ENCODE data around the gene SV2C. TPM values are rescaled to one million over a fixed set of nuclear protein-coding genes. Genes with fewer than 3 reads are reported as not detected.
"Not testable (repeated sequence)": the region's sequence is repeated elsewhere in the genome, so short reads cannot be mapped to it uniquely, and the experiment has no call there.

The SV2C gene, protein sequence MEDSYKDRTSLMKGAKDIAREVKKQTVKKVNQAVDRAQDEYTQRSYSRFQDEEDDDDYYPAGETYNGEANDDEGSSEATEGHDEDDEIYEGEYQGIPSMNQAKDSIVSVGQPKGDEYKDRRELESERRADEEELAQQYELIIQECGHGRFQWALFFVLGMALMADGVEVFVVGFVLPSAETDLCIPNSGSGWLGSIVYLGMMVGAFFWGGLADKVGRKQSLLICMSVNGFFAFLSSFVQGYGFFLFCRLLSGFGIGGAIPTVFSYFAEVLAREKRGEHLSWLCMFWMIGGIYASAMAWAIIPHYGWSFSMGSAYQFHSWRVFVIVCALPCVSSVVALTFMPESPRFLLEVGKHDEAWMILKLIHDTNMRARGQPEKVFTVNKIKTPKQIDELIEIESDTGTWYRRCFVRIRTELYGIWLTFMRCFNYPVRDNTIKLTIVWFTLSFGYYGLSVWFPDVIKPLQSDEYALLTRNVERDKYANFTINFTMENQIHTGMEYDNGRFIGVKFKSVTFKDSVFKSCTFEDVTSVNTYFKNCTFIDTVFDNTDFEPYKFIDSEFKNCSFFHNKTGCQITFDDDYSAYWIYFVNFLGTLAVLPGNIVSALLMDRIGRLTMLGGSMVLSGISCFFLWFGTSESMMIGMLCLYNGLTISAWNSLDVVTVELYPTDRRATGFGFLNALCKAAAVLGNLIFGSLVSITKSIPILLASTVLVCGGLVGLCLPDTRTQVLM
- not detected for total RNA-seq

DNA sequence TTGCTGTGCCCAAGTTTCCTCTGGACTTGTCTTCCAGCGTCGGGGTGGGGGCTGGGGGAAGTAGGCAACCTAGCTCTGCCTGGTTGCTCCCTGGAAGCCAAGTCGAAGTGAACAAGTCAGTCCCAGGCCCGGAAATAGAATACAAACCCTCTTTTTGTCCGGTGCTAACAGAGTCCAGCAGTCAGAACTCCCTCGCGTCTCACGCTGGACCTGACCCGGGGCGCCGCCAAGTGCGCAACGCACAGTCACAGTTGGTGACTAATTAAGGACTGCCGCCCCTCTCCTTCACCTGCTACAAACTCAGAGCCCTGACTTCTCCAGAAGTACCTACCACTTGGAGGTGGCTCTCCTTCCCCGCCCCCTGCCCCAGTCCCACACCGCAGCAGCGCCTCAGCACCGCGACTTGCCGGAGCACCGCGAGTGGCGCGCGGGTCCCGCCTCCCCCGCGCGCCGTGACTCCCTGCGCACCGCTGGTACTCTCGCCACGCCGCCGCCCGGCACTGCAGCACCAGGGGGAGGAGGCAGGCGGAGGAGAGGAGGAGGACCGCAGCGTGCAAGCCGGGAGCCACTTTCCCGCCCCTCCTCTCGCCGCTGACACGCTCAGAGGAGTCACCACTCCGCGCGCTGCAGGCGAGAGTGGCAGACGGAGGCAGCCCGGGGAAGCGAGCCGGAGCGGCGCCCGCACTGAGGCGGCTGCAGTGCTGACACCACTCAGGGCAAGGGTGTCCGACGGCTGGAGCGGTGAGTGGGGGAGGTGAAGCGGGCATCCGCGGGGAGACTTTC lies at the start of gene SV2C:
TSS of gene SV2C (plus strand) at position 612 of the 783 bp plus-strand sequence. CDS start 48,368 bp downstream, outside the sequence.
- ChIA-PET POLR2A (no interaction called here), CTCF (interaction anchor here (0.6 to 1.3 kb wide), 2 partner anchors 9 to 360 kb away, joined by 3 read pairs; no protein-coding TSS in a partner anchor)

- POLR2A ChIA-PET, CTCF ChIA-PET: not testable (repeated sequence)
Observed at GRCh38 chr5:76037736-76038151, 45.4 kb upstream of the SV2C start.

GRCh38 chr5:76038212-76038611 lies 45.0 kb upstream of the SV2C start:
- POLR2A ChIA-PET, result no interaction called here
- CTCF ChIA-PET, result no interaction called here

DNA sequence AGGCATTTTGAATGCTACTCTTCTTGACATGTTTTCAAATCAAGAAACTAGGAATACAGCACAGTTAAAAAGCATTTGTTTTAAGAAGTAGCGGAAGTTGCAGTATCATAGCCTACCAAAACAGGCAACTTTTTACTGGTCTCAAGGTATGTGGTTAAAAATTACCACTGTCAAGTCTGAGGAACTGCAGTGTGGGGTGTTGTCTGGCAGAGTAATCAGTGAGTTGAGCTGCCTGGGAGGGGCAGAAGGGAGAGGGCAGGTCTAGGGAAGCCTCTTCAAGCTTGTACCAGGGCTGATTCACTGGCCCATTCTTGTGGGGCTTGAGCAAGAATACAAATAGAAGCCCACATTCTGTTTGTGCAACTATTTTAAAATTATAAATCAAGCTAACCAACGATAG lies 42.4 kb upstream of the SV2C start:
- ChIA-PET CTCF (no interaction called here), POLR2A (no interaction called here)

DNA sequence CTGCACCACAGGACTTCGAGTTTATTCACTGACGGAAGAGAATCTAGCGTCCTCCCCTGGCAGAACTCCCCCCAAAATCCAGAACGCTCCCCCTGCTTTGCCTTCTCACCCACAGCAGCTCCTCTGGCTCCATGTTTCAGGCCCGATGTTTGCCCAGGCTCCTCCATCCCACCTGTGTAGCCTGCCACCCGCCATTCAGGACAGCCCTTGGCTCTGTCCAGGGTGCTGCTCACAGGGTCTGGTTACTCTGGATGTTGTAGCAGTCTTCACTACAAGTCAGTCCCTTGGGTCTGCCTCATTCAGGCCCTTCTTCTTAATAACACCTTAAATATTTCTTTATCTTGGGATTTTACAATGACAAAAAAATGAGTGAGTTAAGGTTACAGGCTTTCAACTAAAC lies 41.3 kb upstream of the SV2C start:
- POLR2A ChIA-PET, result no interaction called here
- CTCF ChIA-PET, result no interaction called here

GRCh38 chr5:76046741-76047140 lies 36.4 kb upstream of the SV2C start:
- ChIA-PET POLR2A (no interaction called here), CTCF (no interaction called here)

DNA sequence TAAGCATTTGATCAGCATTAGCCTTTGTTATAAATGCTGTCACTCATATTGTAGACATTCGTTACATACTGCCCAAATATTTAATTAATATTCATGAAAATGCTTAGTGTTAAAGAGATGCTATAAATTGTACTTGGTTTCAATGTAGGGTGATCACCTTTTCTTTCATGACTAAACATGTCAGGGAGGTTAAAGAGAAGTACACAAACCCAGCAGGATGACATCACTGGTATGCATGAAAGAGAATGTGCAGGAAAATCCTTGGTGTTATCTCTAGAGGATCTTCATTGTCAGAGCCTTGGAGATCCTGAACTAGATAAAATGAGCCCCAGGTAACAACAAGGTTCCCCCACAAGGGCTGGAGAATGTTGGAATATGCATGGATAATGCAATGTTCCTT lies 33.0 kb upstream of the SV2C start:
- ChIA-PET POLR2A (no interaction called here), CTCF (no interaction called here)

DNA sequence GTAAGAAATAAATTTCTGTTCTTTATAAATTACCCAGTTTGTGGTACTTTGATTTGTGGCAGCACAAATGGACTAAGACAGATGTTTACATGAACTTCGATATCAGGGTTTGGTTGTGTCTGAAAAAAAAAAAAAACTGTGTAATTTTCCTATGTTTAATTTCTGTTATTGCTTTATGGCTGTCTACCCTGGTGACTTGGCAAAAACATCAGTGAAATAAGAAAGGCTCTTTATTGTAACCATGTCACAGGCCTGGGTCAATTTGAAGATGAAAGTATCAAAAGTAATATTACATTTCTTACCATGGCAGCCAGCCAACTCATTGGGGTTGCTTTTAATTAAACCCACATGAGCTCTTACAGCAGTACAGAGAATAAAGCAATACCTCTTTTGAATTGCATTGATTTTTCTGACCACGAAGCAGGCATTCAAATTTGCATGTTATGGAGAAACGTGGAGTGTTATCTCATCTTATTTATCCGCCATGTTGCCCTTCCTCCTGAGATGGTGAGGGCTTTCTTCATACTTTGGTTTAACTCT lies 20.6 kb upstream of the SV2C start:
- ChIA-PET POLR2A (no interaction called here), CTCF (no interaction called here)

GRCh38 chr5:76065258-76065657 lies 17.9 kb upstream of the SV2C start:
- ChIA-PET CTCF (no interaction called here), POLR2A (no interaction called here)

DNA sequence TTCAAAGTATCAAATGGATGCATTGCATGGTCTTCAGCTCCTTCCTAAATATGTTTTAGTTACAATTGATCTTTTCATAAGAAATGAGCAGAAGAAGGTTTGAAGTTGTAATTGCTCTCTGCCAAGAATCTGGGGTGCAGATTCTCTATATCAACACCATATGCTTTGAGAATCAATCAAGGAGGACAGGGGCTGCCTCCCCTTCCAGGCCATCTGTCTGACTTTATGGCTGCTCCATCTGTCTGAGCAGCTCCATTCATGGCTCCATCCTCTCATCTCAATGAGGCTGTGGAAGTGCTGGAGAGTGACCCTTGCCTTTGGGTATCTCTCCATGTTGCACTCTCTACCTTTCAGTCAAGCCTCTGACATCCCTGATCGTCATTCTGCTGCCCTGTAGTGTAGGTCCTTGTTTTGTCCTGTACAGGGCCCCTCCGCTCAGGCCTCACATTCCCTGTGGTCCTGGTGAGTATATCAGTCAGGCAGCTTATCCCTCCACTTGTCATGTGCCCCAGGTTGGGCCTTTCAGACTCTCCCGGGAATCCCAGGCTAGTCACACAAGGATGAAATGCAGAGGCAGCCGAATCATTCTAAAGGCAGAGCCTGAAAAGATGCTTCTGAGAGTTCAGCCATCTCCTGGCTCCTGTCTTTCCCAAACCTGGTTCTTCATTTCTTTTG lies 14.0 kb upstream of the SV2C start:
- ChIA-PET POLR2A (no interaction called here), CTCF (no interaction called here)

GRCh38 chr5:76074487-76075065 lies 8.6 kb upstream of the SV2C start:
- ChIA-PET CTCF (interaction anchor here (1.4 to 2.4 kb wide), 3 partner anchors 9 to 182 kb away, joined by 3 to 9 read pairs (median 9); no protein-coding TSS in a partner anchor), POLR2A (no interaction called here)

DNA sequence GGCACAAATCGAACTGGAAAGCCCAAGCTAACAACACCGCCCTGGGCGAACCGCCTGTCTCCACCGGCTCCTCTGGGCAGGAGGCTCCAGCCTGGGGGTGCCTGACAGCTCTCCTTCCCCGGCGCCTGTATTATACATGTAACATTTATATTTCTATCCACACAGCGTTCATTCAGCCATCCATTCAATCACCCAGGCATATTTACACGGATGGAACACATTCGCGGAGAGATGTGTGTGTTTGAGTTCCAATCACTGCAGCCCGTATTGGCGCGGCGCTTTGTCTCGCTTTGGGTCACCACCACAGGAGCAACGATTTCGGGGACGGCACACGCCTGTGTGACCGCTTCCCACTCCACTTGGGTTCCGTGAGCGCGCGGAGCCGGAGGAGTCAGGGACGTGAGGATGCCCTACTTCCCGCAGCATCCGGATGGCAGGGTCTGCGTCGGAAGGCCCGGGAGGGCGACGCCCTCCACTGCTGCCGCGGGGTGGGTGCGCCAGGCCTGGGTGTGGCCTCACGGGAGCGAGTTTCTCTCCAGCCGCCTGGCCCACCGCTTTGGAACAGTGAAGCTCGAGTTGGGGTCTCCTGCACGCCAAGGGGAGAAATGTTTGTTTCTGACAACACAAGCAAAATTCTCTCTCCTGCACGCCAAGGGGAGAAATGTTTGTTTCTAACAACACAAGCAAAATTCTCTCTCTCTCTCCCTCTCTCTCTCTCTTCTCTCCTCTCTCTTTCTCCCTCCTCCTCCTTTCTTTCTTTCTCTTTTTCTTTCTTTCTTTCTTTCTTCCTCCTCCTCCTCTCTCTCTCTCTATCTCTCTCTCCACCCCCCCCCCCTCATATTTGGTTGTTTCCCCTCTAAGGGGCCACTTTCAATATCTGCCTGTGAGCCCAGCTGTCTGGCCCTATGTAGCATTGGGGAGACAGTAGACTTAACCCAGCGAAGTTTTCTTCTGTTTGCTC lies 1.1 kb upstream of the SV2C start:
- ChIA-PET POLR2A (no interaction called here), CTCF (interaction anchor here (0.6 kb wide), 1 partner anchor 359 kb away, joined by 3 read pairs; no protein-coding TSS in a partner anchor)

- ChIA-PET POLR2A (no interaction called here), CTCF (interaction anchor here (1.3 to 1.4 kb wide), 2 partner anchors 10 to 91 kb away, joined by 3 to 4 read pairs; no protein-coding TSS in a partner anchor)
Observed at GRCh38 chr5:76083555-76084495, 642 bp downstream of the SV2C start.

DNA sequence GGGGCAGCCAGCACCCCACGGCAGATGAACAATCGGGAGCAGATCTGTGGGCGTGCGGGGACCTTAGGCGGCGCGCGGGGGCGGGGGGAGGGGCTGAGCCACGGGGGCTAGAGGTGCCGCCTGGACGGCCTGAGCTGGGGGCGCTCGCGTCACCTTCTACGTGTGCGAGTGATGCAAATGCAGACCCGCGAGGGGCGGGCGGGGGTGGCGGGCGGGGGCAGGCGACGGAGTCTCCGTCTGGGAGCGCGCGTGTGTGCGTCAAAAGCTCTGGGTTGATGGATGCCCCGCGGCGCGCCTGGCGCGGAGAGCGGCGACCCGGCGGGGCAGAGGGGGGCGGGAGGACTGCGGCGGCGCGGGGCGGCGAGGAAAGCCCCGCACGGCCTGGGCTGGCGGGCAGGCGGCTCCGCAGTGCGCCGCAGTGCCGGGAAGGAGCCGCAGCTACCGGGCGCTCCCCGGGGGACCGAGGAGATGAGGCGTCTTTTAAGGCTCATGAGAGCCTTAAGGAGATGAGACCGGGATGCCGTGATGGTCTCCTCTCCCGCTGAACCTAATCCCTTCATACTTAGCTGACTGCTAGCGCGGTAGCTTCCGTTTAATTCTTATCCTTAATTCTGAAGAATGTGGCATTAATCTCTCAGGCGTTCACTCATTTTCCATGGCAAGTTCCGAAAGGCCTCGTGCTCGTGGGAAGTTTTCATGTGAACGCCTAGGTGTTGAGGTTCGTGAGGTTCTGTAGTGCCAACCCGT lies 1.5 kb downstream of the SV2C start:
- ChIA-PET POLR2A (no interaction called here), CTCF (interaction anchor here (1.3 to 1.4 kb wide), 2 partner anchors 11 to 90 kb away, joined by 3 to 4 read pairs; no protein-coding TSS in a partner anchor)

DNA sequence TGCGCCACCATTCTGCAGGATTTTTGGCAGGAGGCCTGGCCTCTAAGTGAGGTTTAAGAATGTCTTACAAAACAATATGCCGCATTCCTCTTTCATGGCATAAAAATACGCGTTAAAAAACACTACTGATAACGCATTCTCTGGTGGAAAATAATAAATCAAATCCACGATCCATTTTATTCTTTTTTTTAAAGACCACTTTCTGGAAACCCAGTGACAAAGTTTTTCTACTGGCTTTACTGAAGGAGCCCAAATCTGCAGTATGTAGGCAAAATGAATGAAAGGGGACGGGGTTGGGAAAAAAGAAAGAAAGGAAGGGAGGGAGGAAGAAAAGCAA lies 2.0 kb downstream of the SV2C start:
- POLR2A ChIA-PET, result no interaction called here

DNA sequence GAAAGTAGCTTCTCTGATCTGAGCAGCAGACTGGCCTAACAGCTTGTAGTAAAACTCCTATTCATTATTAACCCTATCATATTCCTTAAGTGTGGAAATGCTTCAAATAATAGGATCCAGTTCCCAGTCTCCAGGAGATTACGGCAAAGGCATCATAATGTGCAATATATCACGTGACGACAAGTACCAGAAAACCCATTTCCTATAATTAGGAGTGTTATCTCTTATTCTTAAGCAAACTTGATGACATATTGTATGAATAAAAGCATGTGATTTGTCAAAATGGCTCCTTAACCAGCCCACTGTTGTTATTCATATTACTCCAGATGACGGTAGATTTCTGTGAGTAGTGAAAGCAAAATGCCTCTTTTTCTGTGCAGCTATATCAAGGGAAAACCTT lies 2.9 kb downstream of the SV2C start:
- ChIA-PET POLR2A (interaction anchor here (0.5 kb wide), 1 partner anchor 1417 kb away, joined by 4 read pairs; no protein-coding TSS in a partner anchor), CTCF (interaction anchor here (1.0 kb wide), 1 partner anchor 89 kb away, joined by 3 read pairs; no protein-coding TSS in a partner anchor)

More for the DNA sequence above, 2.0 kb downstream of the SV2C start:
- CTCF ChIA-PET, result interaction anchor here (1.4 kb wide), 1 partner anchor 90 kb away, joined by 4 read pairs; no protein-coding TSS in a partner anchor
